Psoas muscle (tissue), 8 donors: ENCODE data around the gene TSPAN16. TPM values are rescaled to one million over a fixed set of nuclear protein-coding genes. Genes with fewer than 3 reads are reported as not detected.

ENCODE experiments used
- ATAC-seq, 4 donors: fragments of 200-7000 bp; cut with Tn5 transposase; one replicate each; pipeline ENCODE4 v1.9.1; 2020; ENCODE audit warnings: moderate library complexity in 3 of 4, mild to moderate bottlenecking in 2 of 4
- DNase-seq, 2 donors: peaks; one replicate each; pipeline ENCODE4 v3.0.0-alpha.2; 2020
- H3K27ac ChIP-seq: fragments of 200-600 bp; one replicate; pipeline ENCODE4 v1.8.0; 2022
- H3K27me3 ChIP-seq, 3 donors: fragments of 200-600 bp in 1 of 3; one replicate each; pipeline versions ENCODE4 v1.6.1 to v1.8.0; 2013 to 2022; ENCODE audit warnings: low read length in 2 of 3, mild to moderate bottlenecking in 2 of 3, moderate library complexity in 1 of 3; ENCODE audit not compliant: insufficient read depth in 3 of 3
- H3K36me3 ChIP-seq, 2 donors: fragments of 200-600 bp in 1 of 2; one replicate each; pipeline versions ENCODE4 v1.6.1 to v1.8.0; 2013 to 2022; ENCODE audit warnings: low read depth in 1 of 2, mild to moderate bottlenecking in 1 of 2, moderate library complexity in 1 of 2; ENCODE audit not compliant: insufficient read depth in 1 of 2
- H3K4me1 ChIP-seq: fragments of 200-600 bp; one replicate; pipeline ENCODE4 v1.8.0; 2022
- H3K4me3 ChIP-seq: fragments of 200-600 bp; one replicate; pipeline ENCODE4 v1.8.0; 2022; ENCODE audit warnings: mild to moderate bottlenecking
- H3K9me3 ChIP-seq: fragments of 200-600 bp; one replicate; pipeline ENCODE4 v1.8.0; 2022
- CTCF ChIP-seq: fragments of 200-600 bp; IDR thresholded peaks from one replicate; pipeline ENCODE4 v1.8.0; 2022; ENCODE audit warnings: antibody characterized with exemption
- WGBS, 3 donors: extraction: QIAGEN DNeasy Blood & Tissue Kit; methylation state at CpG; one replicate each; pipeline versions ENCODE4 v1.1.6 to v1.1.7; 2013; 5-methylcytosine and 5-hydroxymethylcytosine counted together
- intact Hi-C, 2 donors: fragments of 100-400 bp; cut with DNase I; formaldehyde crosslinking; loops; one replicate each; pipeline versions ENCODE4 v1.11.0 to v1.14.2; 2022
- polyA plus RNA-seq, 3 donors: library from polyadenylated mRNA; stranded (reverse); fragments of 200-250 nt; gene quantifications; one replicate each; pipeline ENCODE4 v1.2.3, GENCODE V29; 2013
- total RNA-seq, 4 donors: library from RNA; stranded (reverse); fragmentation: NEBNext Ultra II Directional in 2 of 4; extraction: Animal tissue kit (Norgen Biotek cat#: 25700) in 2 of 4; gene quantifications; one replicate each; pipeline versions ENCODE4 v1.2.1 to v1.2.4, GENCODE V29; 2021 to 2023
- donor health status: healthy with polysubstance abuse.
- donor health status: DM: no; HTN: no; CAD: no; lungs with moderate emphysema.
- donor health status: Bipolar disorder and iron deficiency.
- donor health status: healthy.
- donor health status: DM: yes; HTN: yes; CAD: no.
- donor health status: DM: no; HTN: no; CAD: no.
- donor health status: DM: no; HTN: no; CAD: no.
- donor health status: DM: yes; HTN: yes; CAD: no.

The TSPAN16 gene
- total and polyA plus RNA-seq, 7 donors: not detected

GRCh38 chr19:11364935-11365334, 69.0 kb downstream of the TSPAN16 start:
- intact Hi-C loops: no loop called here
- Histone ChIP-seq H3K4me3 (no peak overlapping the region), H3K27ac (no peak overlapping the region), H3K4me1 (no peaks in the 10 kb centered on the region), H3K36me3 (peaks cover 0 to 77% of the 10 kb centered on the region in 2 donors), H3K9me3 (no peaks in the 10 kb centered on the region), H3K27me3 (no peaks in the 10 kb centered on the region)
- WGBS, 3 donors: 55 to 81% (median 69%) methylated on average over 5 of the region's 5 CpGs
- no peak for ATAC-seq
- TF ChIP-seq CTCF: no peak
- DNase-seq: no peak

Other genes with a start within 250 kb of the TSPAN16 start
- gene LDLR, start 206.7 kb upstream of the TSPAN16 start, total RNA-seq: 10 to 100 TPM in 1 of 4 donors, 1 to 10 TPM in 3; 3.2 to 10.1 (median 6.0) TPM
- gene LDLR, start 206.7 kb upstream of the TSPAN16 start, polyA plus RNA-seq: 1 to 10 TPM; 1.7 to 5.4 (median 2.2) TPM
- gene SPC24, start 140.4 kb upstream of the TSPAN16 start, total RNA-seq: 1 to 10 TPM in 2 of 4 donors, under 1 TPM in 2; 0.51 to 1.7 (median 0.98) TPM
- under 1 TPM; 0.14 to 0.55 (median 0.44) TPM for gene SPC24, start 140.4 kb upstream of the TSPAN16 start, polyA plus RNA-seq
- gene KANK2, start 98.6 kb upstream of the TSPAN16 start, total RNA-seq: 100 to 1,000 TPM in 1 of 4 donors, 10 to 100 TPM in 3; 44.0 to 103 (median 68.0) TPM
- gene KANK2, start 98.6 kb upstream of the TSPAN16 start, polyA plus RNA-seq: 10 to 100 TPM; 23.7 to 29.9 (median 25.8) TPM
- gene ANGPTL8, start 56.5 kb upstream of the TSPAN16 start, total RNA-seq: under 1 TPM in 2 of 4 donors, not detected in 2; 0.48 to 0.49 TPM
- gene ANGPTL8, start 56.5 kb upstream of the TSPAN16 start, polyA plus RNA-seq: 10 to 100 TPM in 1 of 3 donors, under 1 TPM in 2; 0.08 to 14.6 (median 0.15) TPM
- gene DOCK6, start 33.6 kb upstream of the TSPAN16 start, total RNA-seq: 10 to 100 TPM; 14.5 to 27.1 (median 17.8) TPM
- 10 to 100 TPM in 2 of 3 donors, 1 to 10 TPM in 1; 8.7 to 16.0 (median 11.4) TPM for gene DOCK6, start 33.6 kb upstream of the TSPAN16 start, polyA plus RNA-seq
- gene RAB3D, start 43.5 kb downstream of the TSPAN16 start, total RNA-seq: 1 to 10 TPM; 4.0 to 5.6 (median 4.3) TPM
- gene RAB3D, start 43.5 kb downstream of the TSPAN16 start, polyA plus RNA-seq: 1 to 10 TPM; 1.1 to 1.6 (median 1.4) TPM
- 10 to 100 TPM; 65.9 to 81.6 (median 70.5) TPM for gene TMEM205, start 50.1 kb downstream of the TSPAN16 start, total RNA-seq
- gene TMEM205, start 50.1 kb downstream of the TSPAN16 start, polyA plus RNA-seq: 10 to 100 TPM; 63.0 to 95.1 (median 90.4) TPM
- 1 to 10 TPM; 2.4 to 9.2 (median 4.9) TPM for gene CCDC159, start 50.4 kb downstream of the TSPAN16 start, total RNA-seq
- 1 to 10 TPM; 2.7 to 5.9 (median 5.3) TPM for gene CCDC159, start 50.4 kb downstream of the TSPAN16 start, polyA plus RNA-seq
- gene PLPPR2, start 59.3 kb downstream of the TSPAN16 start, total RNA-seq: 10 to 100 TPM; 14.1 to 33.6 (median 21.5) TPM
- gene PLPPR2, start 59.3 kb downstream of the TSPAN16 start, polyA plus RNA-seq: 10 to 100 TPM in 2 of 3 donors, 1 to 10 TPM in 1; 4.3 to 30.9 (median 20.8) TPM
- 1 to 10 TPM; 1.1 to 1.7 (median 1.4) TPM for gene SWSAP1, start 78.5 kb downstream of the TSPAN16 start, total RNA-seq
- gene SWSAP1, start 78.5 kb downstream of the TSPAN16 start, polyA plus RNA-seq: 1 to 10 TPM; 2.1 to 3.9 (median 2.3) TPM
- gene EPOR, start 88.2 kb downstream of the TSPAN16 start, total RNA-seq: 1 to 10 TPM; 1.0 to 2.1 (median 1.7) TPM
- gene EPOR, start 88.2 kb downstream of the TSPAN16 start, polyA plus RNA-seq: 1 to 10 TPM; 1.7 to 2.1 (median 2.1) TPM
- 1 to 10 TPM; 1.6 to 6.4 (median 3.0) TPM for gene RGL3, start 123.2 kb downstream of the TSPAN16 start, total RNA-seq
- 1 to 10 TPM; 1.2 to 2.4 (median 2.2) TPM for gene RGL3, start 123.2 kb downstream of the TSPAN16 start, polyA plus RNA-seq
- gene ODAD3, start 139.0 kb downstream of the TSPAN16 start, total RNA-seq: under 1 TPM in 2 of 4 donors, not detected in 2; 0.13 to 0.17 TPM
- gene ODAD3, start 139.0 kb downstream of the TSPAN16 start, polyA plus RNA-seq: under 1 TPM; 0.09 to 0.87 (median 0.20) TPM
- gene PRKCSH, start 139.5 kb downstream of the TSPAN16 start, total RNA-seq: 10 to 100 TPM; 60.9 to 98.4 (median 74.6) TPM
- 10 to 100 TPM; 48.5 to 59.7 (median 59.7) TPM for gene PRKCSH, start 139.5 kb downstream of the TSPAN16 start, polyA plus RNA-seq
- gene ELAVL3, start 184.9 kb downstream of the TSPAN16 start, total RNA-seq: not detected
- gene ELAVL3, start 184.9 kb downstream of the TSPAN16 start, polyA plus RNA-seq: under 1 TPM in 1 of 3 donors, not detected in 2; 0.03 TPM
- 10 to 100 TPM in 1 of 4 donors, 1 to 10 TPM in 3; 5.7 to 11.5 (median 7.3) TPM for gene ZNF653, start 209.7 kb downstream of the TSPAN16 start, total RNA-seq
- gene ZNF653, start 209.7 kb downstream of the TSPAN16 start, polyA plus RNA-seq: 1 to 10 TPM; 4.0 to 6.5 (median 5.3) TPM
- gene ECSIT, start 233.0 kb downstream of the TSPAN16 start, total RNA-seq: 100 to 1,000 TPM in 2 of 4 donors, 10 to 100 TPM in 2; 84.3 to 113 (median 101) TPM
- 100 to 1,000 TPM; 136 to 196 (median 162) TPM for gene ECSIT, start 233.0 kb downstream of the TSPAN16 start, polyA plus RNA-seq
- 10 to 100 TPM in 1 of 4 donors, 1 to 10 TPM in 3; 1.9 to 11.9 (median 5.6) TPM for gene CNN1, start 242.7 kb downstream of the TSPAN16 start, total RNA-seq
- 10 to 100 TPM in 1 of 3 donors, 1 to 10 TPM in 2; 4.4 to 11.0 (median 5.7) TPM for gene CNN1, start 242.7 kb downstream of the TSPAN16 start, polyA plus RNA-seq